Measurements from ENCODE around the gene ENPP7.

DNA sequence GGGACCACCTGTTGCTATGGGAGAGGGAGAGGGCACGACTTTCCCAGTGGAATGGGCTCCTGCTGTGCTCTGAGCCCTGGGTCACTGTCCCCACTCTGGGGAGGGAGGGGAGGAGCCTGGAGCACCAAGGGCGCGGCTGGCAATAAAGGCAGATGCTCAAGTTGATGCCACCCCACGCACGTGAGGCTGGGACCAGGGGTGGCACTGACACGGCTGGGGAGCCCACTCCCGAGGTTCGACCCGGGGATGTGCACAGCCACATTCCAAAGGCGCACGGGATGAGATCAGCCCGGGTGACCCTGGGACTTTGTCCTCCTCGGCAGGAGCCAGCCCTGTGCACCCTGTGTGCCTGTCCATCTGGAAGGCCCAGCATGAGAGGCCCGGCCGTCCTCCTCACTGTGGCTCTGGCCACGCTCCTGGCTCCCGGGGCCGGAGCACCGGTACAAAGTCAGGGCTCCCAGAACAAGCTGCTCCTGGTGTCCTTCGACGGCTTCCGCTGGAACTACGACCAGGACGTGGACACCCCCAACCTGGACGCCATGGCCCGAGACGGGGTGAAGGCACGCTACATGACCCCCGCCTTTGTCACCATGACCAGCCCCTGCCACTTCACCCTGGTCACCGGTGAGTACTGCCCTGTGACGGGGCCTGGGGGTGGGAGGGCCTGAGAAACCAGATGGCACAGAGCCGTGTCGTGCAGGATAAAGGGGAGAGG is at the start of gene ENPP7:
- TF ChIP-seq, protein P1, sequence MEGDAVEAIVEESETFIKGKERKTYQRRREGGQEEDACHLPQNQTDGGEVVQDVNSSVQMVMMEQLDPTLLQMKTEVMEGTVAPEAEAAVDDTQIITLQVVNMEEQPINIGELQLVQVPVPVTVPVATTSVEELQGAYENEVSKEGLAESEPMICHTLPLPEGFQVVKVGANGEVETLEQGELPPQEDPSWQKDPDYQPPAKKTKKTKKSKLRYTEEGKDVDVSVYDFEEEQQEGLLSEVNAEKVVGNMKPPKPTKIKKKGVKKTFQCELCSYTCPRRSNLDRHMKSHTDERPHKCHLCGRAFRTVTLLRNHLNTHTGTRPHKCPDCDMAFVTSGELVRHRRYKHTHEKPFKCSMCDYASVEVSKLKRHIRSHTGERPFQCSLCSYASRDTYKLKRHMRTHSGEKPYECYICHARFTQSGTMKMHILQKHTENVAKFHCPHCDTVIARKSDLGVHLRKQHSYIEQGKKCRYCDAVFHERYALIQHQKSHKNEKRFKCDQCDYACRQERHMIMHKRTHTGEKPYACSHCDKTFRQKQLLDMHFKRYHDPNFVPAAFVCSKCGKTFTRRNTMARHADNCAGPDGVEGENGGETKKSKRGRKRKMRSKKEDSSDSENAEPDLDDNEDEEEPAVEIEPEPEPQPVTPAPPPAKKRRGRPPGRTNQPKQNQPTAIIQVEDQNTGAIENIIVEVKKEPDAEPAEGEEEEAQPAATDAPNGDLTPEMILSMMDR (IDR thresholded peaks at IDR 0.05 in 2 of 3, conservative IDR thresholded peaks at IDR 0.05 in 1 of 3; ENCODE audit: borderline replicate concordance in 1 of 3, insufficient read depth in 1 of 3, low read depth in 2 of 3, low read length in 2 of 3) = no peak
- TF ChIP-seq POLR2A (IDR thresholded peaks at IDR 0.05; ENCODE audit: borderline replicate concordance, extremely low read depth, insufficient read depth, insufficient read length) (no peak), EGR1 (IDR thresholded peaks at IDR 0.05; ENCODE audit: low read depth) (no peak), POLR2AphosphoS5 (IDR thresholded peaks at IDR 0.05; ENCODE audit: low read depth, low read length) (no peak), EZH2 (IDR thresholded peaks at IDR 0.05) (no peak)
- TF ChIP-seq, protein P2, sequence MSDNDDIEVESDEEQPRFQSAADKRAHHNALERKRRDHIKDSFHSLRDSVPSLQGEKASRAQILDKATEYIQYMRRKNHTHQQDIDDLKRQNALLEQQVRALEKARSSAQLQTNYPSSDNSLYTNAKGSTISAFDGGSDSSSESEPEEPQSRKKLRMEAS (IDR thresholded peaks at IDR 0.05) = no peak
